ENCODE results near the gene CDKAL1. TPM values are rescaled to one million over a fixed set of nuclear protein-coding genes. Genes with fewer than 3 reads are reported as not detected.

Gene CDKAL1
- total RNA-seq, 1 donor from 2014 or later: 9.1 TPM

DNA sequence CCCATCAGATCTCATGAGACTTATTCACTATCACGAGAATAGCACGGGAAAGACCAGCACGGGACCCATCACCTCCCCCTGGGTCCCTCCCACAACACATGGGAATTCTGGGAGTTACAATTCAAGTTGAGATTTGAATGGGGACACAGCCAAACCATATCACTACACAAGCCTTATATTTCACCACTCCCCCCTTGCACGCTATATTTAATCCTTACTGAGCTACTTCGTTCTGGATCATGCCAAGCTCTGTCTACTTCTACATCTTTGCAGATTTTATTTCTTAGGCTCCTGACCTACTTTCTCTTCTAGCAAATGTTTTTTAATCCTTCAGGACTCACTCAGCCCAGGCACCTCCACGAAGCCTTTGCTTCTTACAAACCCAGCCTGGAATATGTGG lies 606.7 kb downstream of the CDKAL1 start:
- Histone ChIP-seq H3K36me3 (no peaks in the 10 kb centered on the region), H3K9me3 (replicated peaks) (no peaks in the 10 kb centered on the region), H3K4me1 (no peaks in the 10 kb centered on the region), H3K4me3 (no peak overlapping the region), H3K27me3 (ENCODE audit: low read depth) (no peaks in the 10 kb centered on the region), H3K27ac (replicated peaks) (no peak overlapping the region)
- TF ChIP-seq, protein P1, sequence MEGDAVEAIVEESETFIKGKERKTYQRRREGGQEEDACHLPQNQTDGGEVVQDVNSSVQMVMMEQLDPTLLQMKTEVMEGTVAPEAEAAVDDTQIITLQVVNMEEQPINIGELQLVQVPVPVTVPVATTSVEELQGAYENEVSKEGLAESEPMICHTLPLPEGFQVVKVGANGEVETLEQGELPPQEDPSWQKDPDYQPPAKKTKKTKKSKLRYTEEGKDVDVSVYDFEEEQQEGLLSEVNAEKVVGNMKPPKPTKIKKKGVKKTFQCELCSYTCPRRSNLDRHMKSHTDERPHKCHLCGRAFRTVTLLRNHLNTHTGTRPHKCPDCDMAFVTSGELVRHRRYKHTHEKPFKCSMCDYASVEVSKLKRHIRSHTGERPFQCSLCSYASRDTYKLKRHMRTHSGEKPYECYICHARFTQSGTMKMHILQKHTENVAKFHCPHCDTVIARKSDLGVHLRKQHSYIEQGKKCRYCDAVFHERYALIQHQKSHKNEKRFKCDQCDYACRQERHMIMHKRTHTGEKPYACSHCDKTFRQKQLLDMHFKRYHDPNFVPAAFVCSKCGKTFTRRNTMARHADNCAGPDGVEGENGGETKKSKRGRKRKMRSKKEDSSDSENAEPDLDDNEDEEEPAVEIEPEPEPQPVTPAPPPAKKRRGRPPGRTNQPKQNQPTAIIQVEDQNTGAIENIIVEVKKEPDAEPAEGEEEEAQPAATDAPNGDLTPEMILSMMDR (IDR thresholded peaks at IDR 0.05; ENCODE audit: borderline replicate concordance): no peak
- DNase-seq: no peak
- intact Hi-C loops (cut with micrococcal nuclease): no loop called here

DNA sequence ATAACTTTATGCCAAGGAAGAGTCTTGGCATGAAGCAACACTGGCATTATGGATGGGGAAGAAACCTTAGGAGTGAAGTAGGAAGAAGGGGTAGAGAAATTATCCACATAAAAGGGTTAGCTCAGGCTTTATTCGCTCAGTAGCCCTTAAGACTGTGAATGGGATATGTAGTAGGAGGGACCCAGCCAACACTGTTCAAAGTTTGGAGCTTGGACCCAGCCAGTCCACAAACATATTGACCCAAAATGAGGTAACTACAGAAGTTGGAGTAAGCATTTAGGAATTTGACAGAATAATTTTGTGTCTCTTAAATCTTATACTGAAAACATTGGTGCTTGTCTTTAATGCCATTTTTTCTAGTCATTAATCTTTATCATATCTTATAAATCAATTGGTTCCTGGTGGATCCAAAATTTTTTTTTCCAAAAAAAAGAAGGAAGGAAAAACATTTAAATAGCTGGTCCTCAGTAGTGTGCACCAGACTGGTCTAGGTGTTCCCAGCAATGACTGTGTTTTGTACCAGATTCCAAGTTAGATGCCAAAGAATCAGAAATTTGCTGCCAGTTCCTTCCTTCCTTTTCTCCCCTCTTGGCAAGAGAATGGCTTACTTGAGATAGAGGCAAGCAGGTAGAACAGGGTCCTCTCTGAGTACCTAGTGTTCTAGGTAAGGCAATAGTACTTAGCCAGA lies 607.5 kb downstream of the CDKAL1 start:
- no peaks in the 10 kb centered on the region for H3K9me3 ChIP-seq (replicated peaks)
- H3K27ac ChIP-seq (replicated peaks): no peak overlapping the region
- TF ChIP-seq, protein P1 (IDR thresholded peaks at IDR 0.05; ENCODE audit: borderline replicate concordance): no peak
- H3K4me3 ChIP-seq: no peak overlapping the region
- H3K27me3 ChIP-seq (ENCODE audit: low read depth): no peaks in the 10 kb centered on the region
- H3K4me1 ChIP-seq: no peaks in the 10 kb centered on the region
- no peaks in the 10 kb centered on the region for H3K36me3 ChIP-seq
- intact Hi-C loops (cut with micrococcal nuclease): no loop called here
- DNase-seq: no peak

DNA sequence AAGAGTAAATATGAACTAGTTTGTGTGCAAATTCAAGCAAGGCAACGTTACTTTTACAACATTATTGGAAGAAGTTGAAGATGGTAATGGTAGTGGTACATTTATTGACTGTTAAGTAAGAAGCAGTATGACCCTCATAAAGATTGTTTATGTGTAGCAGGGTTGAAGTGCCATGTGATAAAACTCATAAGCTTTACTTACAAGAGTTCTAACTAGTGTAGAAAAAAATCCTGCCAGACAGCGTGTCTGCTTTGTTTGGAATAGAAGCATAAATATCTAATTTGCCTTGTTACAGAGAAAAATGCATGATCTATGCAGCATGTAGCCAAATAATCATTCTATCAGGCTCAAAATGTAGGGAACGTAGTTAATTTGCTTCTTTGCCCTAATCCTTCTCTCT lies 608.5 kb downstream of the CDKAL1 start:
- no peak for DNase-seq
- H3K4me1 ChIP-seq: no peaks in the 10 kb centered on the region
- H3K27ac ChIP-seq (replicated peaks): no peak overlapping the region
- no peaks in the 10 kb centered on the region for H3K36me3 ChIP-seq
- H3K27me3 ChIP-seq (ENCODE audit: low read depth): no peaks in the 10 kb centered on the region
- H3K4me3 ChIP-seq: no peak overlapping the region
- H3K9me3 ChIP-seq (replicated peaks): no peaks in the 10 kb centered on the region
- intact Hi-C loops (cut with micrococcal nuclease): no loop called here
- TF ChIP-seq, protein P1 (IDR thresholded peaks at IDR 0.05; ENCODE audit: borderline replicate concordance): no peak

DNA sequence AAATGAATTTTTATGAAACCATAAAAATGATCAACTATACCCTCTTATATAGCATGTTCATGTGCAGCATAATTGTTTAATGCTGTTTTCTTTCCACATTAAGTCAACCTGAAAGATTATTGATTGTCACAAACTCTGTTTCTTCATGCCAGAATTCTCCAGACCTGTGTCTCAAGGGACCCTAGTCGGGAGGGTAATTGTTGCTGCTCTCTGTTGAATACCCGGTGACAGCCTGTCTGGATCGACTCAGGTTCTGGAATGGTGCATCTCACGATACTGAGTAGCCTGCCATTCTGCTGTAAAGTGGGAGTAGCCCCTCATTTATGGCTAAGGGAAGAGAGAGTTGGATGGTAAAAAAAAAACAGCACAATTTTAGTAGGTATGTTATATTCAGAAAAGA lies 609.4 kb downstream of the CDKAL1 start:
- no peaks in the 10 kb centered on the region for H3K9me3 ChIP-seq (replicated peaks)
- no peak for DNase-seq
- H3K27ac ChIP-seq (replicated peaks): no peak overlapping the region
- TF ChIP-seq, protein P1 (IDR thresholded peaks at IDR 0.05; ENCODE audit: borderline replicate concordance): no peak
- intact Hi-C loops (cut with micrococcal nuclease): no loop called here
- H3K4me1 ChIP-seq: no peaks in the 10 kb centered on the region
- H3K27me3 ChIP-seq (ENCODE audit: low read depth): no peaks in the 10 kb centered on the region
- H3K4me3 ChIP-seq: no peak overlapping the region
- no peaks in the 10 kb centered on the region for H3K36me3 ChIP-seq

DNA sequence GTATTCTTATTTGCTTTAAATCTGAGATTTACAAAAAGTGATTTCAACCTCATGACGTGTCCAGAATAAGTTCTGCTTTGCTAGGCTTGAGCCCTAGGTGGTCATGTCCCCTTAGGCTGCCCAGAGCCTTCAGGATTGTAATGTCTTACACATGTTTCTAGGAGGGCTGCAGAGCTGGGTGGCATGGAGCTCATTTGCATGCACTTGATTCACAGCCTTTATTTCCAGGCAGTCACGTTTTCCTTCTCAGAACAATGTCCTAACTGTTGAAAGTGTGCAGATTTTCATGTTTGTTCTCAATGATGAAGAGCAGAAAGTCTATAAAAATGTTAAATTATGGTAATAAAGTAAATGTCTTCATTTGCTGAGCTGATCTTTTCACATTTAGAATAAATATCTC lies 610.7 kb downstream of the CDKAL1 start:
- intact Hi-C loops (cut with micrococcal nuclease): no loop called here

More for the DNA sequence above, 610.7 kb downstream of the CDKAL1 start:
- H3K27ac ChIP-seq (replicated peaks): no peak overlapping the region
- H3K4me3 ChIP-seq: no peak overlapping the region
- H3K4me1 ChIP-seq: no peaks in the 10 kb centered on the region
- TF ChIP-seq, protein P1 (IDR thresholded peaks at IDR 0.05; ENCODE audit: borderline replicate concordance): no peak
- no peak for DNase-seq
- H3K9me3 ChIP-seq (replicated peaks): no peaks in the 10 kb centered on the region
- H3K27me3 ChIP-seq (ENCODE audit: low read depth): no peaks in the 10 kb centered on the region
- H3K36me3 ChIP-seq: no peaks in the 10 kb centered on the region
